ENCODE results near the gene NELL1. TPM values are rescaled to one million over a fixed set of nuclear protein-coding genes. Genes with fewer than 3 reads are reported as not detected.

Gene NELL1
- total RNA-seq, 1 experiment from 2014 or later: 0.19 TPM

- Histone ChIP-seq H3K9ac (ENCODE audit: low read length) (no peak overlapping the region), H3K9me3 (ENCODE audit: low read length) (no peaks in the 10 kb centered on the region), H3K79me2 (ENCODE audit: low read length) (no peaks in the 10 kb centered on the region), H4K20me1 (ENCODE audit: insufficient read depth, low read depth, low read length) (no peaks in the 10 kb centered on the region), H3K4me1 (ENCODE audit: low read length) (peaks cover 15% of the 10 kb centered on the region), H3K27ac (ENCODE audit: low read length) (no peak overlapping the region), H2AFZ (ENCODE audit: low read length) (no peak overlapping the region), H3K4me3 (ENCODE audit: low read length) (no peak overlapping the region), H3K9me2 (replicated peaks; ENCODE audit: insufficient read depth, low read length) (no peaks in the 10 kb centered on the region), H3K4me2 (ENCODE audit: low read depth, low read length, poor library complexity, severe bottlenecking) (no peak overlapping the region), H3K27me3 (ENCODE audit: low read length) (no peaks in the 10 kb centered on the region), H3K36me3 (ENCODE audit: insufficient read depth, low read length) (no peaks in the 10 kb centered on the region)
- peak; percentile 47 for DNase-seq
Measured at GRCh38 chr11:21465920-21466319, 796.5 kb downstream of the NELL1 start.

GRCh38 chr11:21470521-21470920 lies 801.1 kb downstream of the NELL1 start:
- Histone ChIP-seq H3K79me2 (ENCODE audit: low read length) (no peaks in the 10 kb centered on the region), H3K9me2 (replicated peaks; ENCODE audit: insufficient read depth, low read length) (no peaks in the 10 kb centered on the region), H3K4me2 (ENCODE audit: low read depth, low read length, poor library complexity, severe bottlenecking) (no peak overlapping the region), H3K36me3 (ENCODE audit: insufficient read depth, low read length) (no peaks in the 10 kb centered on the region), H3K4me3 (ENCODE audit: low read length) (no peak overlapping the region), H2AFZ (ENCODE audit: low read length) (no peak overlapping the region), H3K27me3 (ENCODE audit: low read length) (no peaks in the 10 kb centered on the region), H3K9me3 (ENCODE audit: low read length) (no peaks in the 10 kb centered on the region), H4K20me1 (ENCODE audit: insufficient read depth, low read depth, low read length) (no peaks in the 10 kb centered on the region), H3K27ac (ENCODE audit: low read length) (no peak overlapping the region), H3K4me1 (ENCODE audit: low read length) (peaks cover 24% of the 10 kb centered on the region), H3K9ac (ENCODE audit: low read length) (no peak overlapping the region)
- DNase-seq: no peak

GRCh38 chr11:21472261-21472660 lies 802.9 kb downstream of the NELL1 start:
- H3K79me2 ChIP-seq (ENCODE audit: low read length): no peaks in the 10 kb centered on the region
- no peak overlapping the region for H3K4me2 ChIP-seq (ENCODE audit: low read depth, low read length, poor library complexity, severe bottlenecking)
- no peak overlapping the region for H3K27ac ChIP-seq (ENCODE audit: low read length)
- H3K27me3 ChIP-seq (ENCODE audit: low read length): no peaks in the 10 kb centered on the region
- no peaks in the 10 kb centered on the region for H3K36me3 ChIP-seq (ENCODE audit: insufficient read depth, low read length)
- peaks cover 33% of the 10 kb centered on the region for H3K4me1 ChIP-seq (ENCODE audit: low read length)
- no peak overlapping the region for H3K9ac ChIP-seq (ENCODE audit: low read length)
- DNase-seq: no peak
- H2AFZ ChIP-seq (ENCODE audit: low read length): no peak overlapping the region
- H4K20me1 ChIP-seq (ENCODE audit: insufficient read depth, low read depth, low read length): no peaks in the 10 kb centered on the region
- H3K4me3 ChIP-seq (ENCODE audit: low read length): no peak overlapping the region
- H3K9me3 ChIP-seq (ENCODE audit: low read length): no peaks in the 10 kb centered on the region
- H3K9me2 ChIP-seq (replicated peaks; ENCODE audit: insufficient read depth, low read length): no peaks in the 10 kb centered on the region

- Histone ChIP-seq H3K4me3 (ENCODE audit: low read length) (no peak overlapping the region), H3K27me3 (ENCODE audit: low read length) (no peaks in the 10 kb centered on the region), H3K9me2 (replicated peaks; ENCODE audit: insufficient read depth, low read length) (no peaks in the 10 kb centered on the region), H4K20me1 (ENCODE audit: insufficient read depth, low read depth, low read length) (no peaks in the 10 kb centered on the region), H3K9ac (ENCODE audit: low read length) (no peak overlapping the region), H3K79me2 (ENCODE audit: low read length) (no peaks in the 10 kb centered on the region), H3K36me3 (ENCODE audit: insufficient read depth, low read length) (no peaks in the 10 kb centered on the region), H3K4me1 (ENCODE audit: low read length) (peaks cover 36% of the 10 kb centered on the region), H3K4me2 (ENCODE audit: low read depth, low read length, poor library complexity, severe bottlenecking) (peak overlapping the region; percentile 9), H3K27ac (ENCODE audit: low read length) (peak overlapping the region; percentile 35; the same call in 1 of the 2 replicates), H3K9me3 (ENCODE audit: low read length) (no peaks in the 10 kb centered on the region), H2AFZ (ENCODE audit: low read length) (no peak overlapping the region)
- peak; percentile 59 for DNase-seq
Measured at GRCh38 chr11:21474529-21474928, 805.1 kb downstream of the NELL1 start.

GRCh38 chr11:21475276-21475675 lies 805.9 kb downstream of the NELL1 start:
- Histone ChIP-seq H3K79me2 (ENCODE audit: low read length) (no peaks in the 10 kb centered on the region), H3K27ac (ENCODE audit: low read length) (peak overlapping the region; percentile 85), H3K36me3 (ENCODE audit: insufficient read depth, low read length) (no peaks in the 10 kb centered on the region), H3K27me3 (ENCODE audit: low read length) (no peaks in the 10 kb centered on the region), H3K4me3 (ENCODE audit: low read length) (no peak overlapping the region), H3K9me2 (replicated peaks; ENCODE audit: insufficient read depth, low read length) (no peaks in the 10 kb centered on the region), H2AFZ (ENCODE audit: low read length) (no peak overlapping the region), H3K4me1 (ENCODE audit: low read length) (peaks cover 41% of the 10 kb centered on the region), H4K20me1 (ENCODE audit: insufficient read depth, low read depth, low read length) (no peaks in the 10 kb centered on the region), H3K4me2 (ENCODE audit: low read depth, low read length, poor library complexity, severe bottlenecking) (no peak overlapping the region), H3K9ac (ENCODE audit: low read length) (no peak overlapping the region), H3K9me3 (ENCODE audit: low read length) (no peaks in the 10 kb centered on the region)
- peak; percentile 53 for DNase-seq

- DNase-seq: peak; percentile 74
- Histone ChIP-seq H4K20me1 (ENCODE audit: insufficient read depth, low read depth, low read length) (no peaks in the 10 kb centered on the region), H3K9me3 (ENCODE audit: low read length) (no peaks in the 10 kb centered on the region), H3K4me2 (ENCODE audit: low read depth, low read length, poor library complexity, severe bottlenecking) (peak overlapping the region; percentile 43), H3K4me3 (ENCODE audit: low read length) (no peak overlapping the region), H3K27me3 (ENCODE audit: low read length) (no peaks in the 10 kb centered on the region), H3K9me2 (replicated peaks; ENCODE audit: insufficient read depth, low read length) (no peaks in the 10 kb centered on the region), H3K79me2 (ENCODE audit: low read length) (no peaks in the 10 kb centered on the region), H3K36me3 (ENCODE audit: insufficient read depth, low read length) (no peaks in the 10 kb centered on the region), H3K4me1 (ENCODE audit: low read length) (peaks cover 41% of the 10 kb centered on the region), H3K9ac (ENCODE audit: low read length) (peak overlapping the region; percentile 7; the same call in 1 of the 2 replicates), H2AFZ (ENCODE audit: low read length) (peak overlapping the region; percentile 34; the same call in 1 of the 2 replicates), H3K27ac (ENCODE audit: low read length) (peak overlapping the region; percentile 85)
Measured at GRCh38 chr11:21476588-21476987, 807.2 kb downstream of the NELL1 start.

GRCh38 chr11:21480240-21480639 lies 810.9 kb downstream of the NELL1 start:
- no peak overlapping the region for H2AFZ ChIP-seq (ENCODE audit: low read length)
- no peaks in the 10 kb centered on the region for H3K9me3 ChIP-seq (ENCODE audit: low read length)
- H3K27ac ChIP-seq (ENCODE audit: low read length): no peak overlapping the region
- no peak overlapping the region for H3K4me3 ChIP-seq (ENCODE audit: low read length)
- H3K4me2 ChIP-seq (ENCODE audit: low read depth, low read length, poor library complexity, severe bottlenecking): no peak overlapping the region
- no peaks in the 10 kb centered on the region for H3K27me3 ChIP-seq (ENCODE audit: low read length)
- H3K36me3 ChIP-seq (ENCODE audit: insufficient read depth, low read length): no peaks in the 10 kb centered on the region
- H4K20me1 ChIP-seq (ENCODE audit: insufficient read depth, low read depth, low read length): no peaks in the 10 kb centered on the region
- H3K79me2 ChIP-seq (ENCODE audit: low read length): no peaks in the 10 kb centered on the region
- no peaks in the 10 kb centered on the region for H3K9me2 ChIP-seq (replicated peaks; ENCODE audit: insufficient read depth, low read length)
- no peak for DNase-seq
- no peak overlapping the region for H3K9ac ChIP-seq (ENCODE audit: low read length)
- peaks cover 31% of the 10 kb centered on the region for H3K4me1 ChIP-seq (ENCODE audit: low read length)

- Histone ChIP-seq H3K4me2 (ENCODE audit: low read depth, low read length, poor library complexity, severe bottlenecking) (no peak overlapping the region), H3K4me3 (ENCODE audit: low read length) (no peak overlapping the region), H3K36me3 (ENCODE audit: insufficient read depth, low read length) (no peaks in the 10 kb centered on the region), H3K9me3 (ENCODE audit: low read length) (no peaks in the 10 kb centered on the region), H3K4me1 (ENCODE audit: low read length) (peaks cover 22% of the 10 kb centered on the region), H2AFZ (ENCODE audit: low read length) (no peak overlapping the region), H3K79me2 (ENCODE audit: low read length) (no peaks in the 10 kb centered on the region), H3K27ac (ENCODE audit: low read length) (no peak overlapping the region), H3K27me3 (ENCODE audit: low read length) (no peaks in the 10 kb centered on the region), H3K9me2 (replicated peaks; ENCODE audit: insufficient read depth, low read length) (no peaks in the 10 kb centered on the region), H3K9ac (ENCODE audit: low read length) (no peak overlapping the region), H4K20me1 (ENCODE audit: insufficient read depth, low read depth, low read length) (no peaks in the 10 kb centered on the region)
- DNase-seq: no peak
Measured at GRCh38 chr11:21481255-21481654, 811.9 kb downstream of the NELL1 start.

GRCh38 chr11:21484039-21484438 lies 814.7 kb downstream of the NELL1 start:
- Histone ChIP-seq H3K9me3 (ENCODE audit: low read length) (no peaks in the 10 kb centered on the region), H2AFZ (ENCODE audit: low read length) (no peak overlapping the region), H3K9ac (ENCODE audit: low read length) (no peak overlapping the region), H3K4me3 (ENCODE audit: low read length) (no peak overlapping the region), H3K79me2 (ENCODE audit: low read length) (no peaks in the 10 kb centered on the region), H3K36me3 (ENCODE audit: insufficient read depth, low read length) (no peaks in the 10 kb centered on the region), H3K27me3 (ENCODE audit: low read length) (no peaks in the 10 kb centered on the region), H3K9me2 (replicated peaks; ENCODE audit: insufficient read depth, low read length) (0 out of 2 replicates have a peak, but pooled peaks cover 3% of the 10 kb centered on the region), H3K27ac (ENCODE audit: low read length) (no peak overlapping the region), H3K4me2 (ENCODE audit: low read depth, low read length, poor library complexity, severe bottlenecking) (no peak overlapping the region), H3K4me1 (ENCODE audit: low read length) (peaks cover 10% of the 10 kb centered on the region; the same call in 1 of the 2 replicates), H4K20me1 (ENCODE audit: insufficient read depth, low read depth, low read length) (no peaks in the 10 kb centered on the region)
- no peak for DNase-seq

Data from Karpas-422 (cell line).